C4-2B (cell line): ENCODE measurements around the gene PHACTR1.

Source experiments
- CTCF ChIP-seq: fragments of 450-650 bp; conservative IDR thresholded peaks from 2 replicates; pipeline ENCODE4 v1.5.1; 2017; ENCODE audit warnings: mild to moderate bottlenecking
- ZFX ChIP-seq: fragments of 450-650 bp; IDR thresholded peaks from 2 replicates; pipeline ENCODE4 v1.6.1; 2017

- TF ChIP-seq CTCF (no peak), ZFX (no peak)
Measured at GRCh38 chr6:12903246-12903645, 186.7 kb downstream of the PHACTR1 start.
